Activated CD8-positive, alpha-beta memory T cell treated with anti-CD3 and anti-CD28 coated beads, Interleukin-2, amount 50 U/mL, for 48 hours (primary cell): ENCODE measurements around the gene ITK.

ENCODE experiments used
- DNase-seq: peaks from one replicate; pipeline ENCODE4 v3.0.0-alpha.2; 2020

ITK gene

GRCh38 chr5:157284458-157285212 is 104.0 kb downstream of the ITK start:
- no peak for DNase-seq

GRCh38 chr5:157285310-157286035 is 104.8 kb downstream of the ITK start:
- DNase-seq = no peak

- peak; percentile 29 for DNase-seq
Measured at GRCh38 chr5:157286761-157287211, 106.1 kb downstream of the ITK start.

- DNase-seq = no peak
Measured at GRCh38 chr5:157288405-157289163, 107.9 kb downstream of the ITK start.

GRCh38 chr5:157289164-157289819 is 108.7 kb downstream of the ITK start:
- DNase-seq = no peak

GRCh38 chr5:157290156-157290980 is 109.7 kb downstream of the ITK start:
- DNase-seq = peak; percentile 47

- peak; percentile 58 for DNase-seq
Measured at GRCh38 chr5:157290981-157291711, 110.5 kb downstream of the ITK start.

DNA sequence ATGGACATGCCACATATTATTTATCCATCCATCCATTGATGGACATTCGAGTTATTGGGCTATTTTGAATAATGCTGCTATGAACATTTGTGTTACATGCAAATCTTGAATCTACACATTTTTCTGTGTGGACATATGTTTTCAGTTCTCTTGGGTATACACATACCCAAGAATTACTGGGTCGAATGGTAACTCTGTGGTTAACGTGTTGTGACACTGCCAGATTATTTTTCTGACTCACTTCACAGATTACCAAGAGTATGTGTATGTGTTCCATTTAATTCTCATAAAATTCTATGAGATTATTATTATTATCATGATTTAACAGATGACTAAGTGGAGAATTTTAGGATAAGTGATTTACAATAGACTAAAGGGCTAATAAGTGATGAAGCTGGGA is 112.0 kb downstream of the ITK start:
- no peak for DNase-seq

GRCh38 chr5:157294407-157295091 is 113.9 kb downstream of the ITK start:
- DNase-seq = no peak

- DNase-seq = no peak
Measured at GRCh38 chr5:157295247-157295646, 114.6 kb downstream of the ITK start.

DNA sequence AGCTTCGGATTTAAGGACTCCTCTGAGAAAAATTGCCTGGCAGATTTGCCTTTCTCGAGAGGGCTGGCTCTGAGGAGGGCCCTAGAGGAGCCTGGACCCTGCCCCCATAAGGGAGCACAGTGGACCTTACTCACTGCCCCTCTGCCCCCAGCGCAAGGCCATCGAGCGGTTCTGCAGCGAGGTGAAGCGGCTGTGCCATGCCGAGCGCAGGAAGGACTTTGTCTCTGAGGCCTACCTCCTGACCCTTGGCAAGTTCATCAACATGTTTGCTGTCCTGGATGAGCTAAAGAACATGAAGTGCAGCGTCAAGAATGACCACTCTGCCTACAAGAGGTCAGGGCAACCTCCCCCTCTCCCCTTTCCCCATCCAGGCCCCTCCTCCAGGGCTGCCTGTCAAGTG is 119.9 kb downstream of the ITK start:
- DNase-seq = no peak

- DNase-seq = no peak
Measured at GRCh38 chr5:157301066-157301465, 120.4 kb downstream of the ITK start.

- DNase-seq = no peak
Measured at GRCh38 chr5:157303023-157303422, 122.4 kb downstream of the ITK start.

DNA sequence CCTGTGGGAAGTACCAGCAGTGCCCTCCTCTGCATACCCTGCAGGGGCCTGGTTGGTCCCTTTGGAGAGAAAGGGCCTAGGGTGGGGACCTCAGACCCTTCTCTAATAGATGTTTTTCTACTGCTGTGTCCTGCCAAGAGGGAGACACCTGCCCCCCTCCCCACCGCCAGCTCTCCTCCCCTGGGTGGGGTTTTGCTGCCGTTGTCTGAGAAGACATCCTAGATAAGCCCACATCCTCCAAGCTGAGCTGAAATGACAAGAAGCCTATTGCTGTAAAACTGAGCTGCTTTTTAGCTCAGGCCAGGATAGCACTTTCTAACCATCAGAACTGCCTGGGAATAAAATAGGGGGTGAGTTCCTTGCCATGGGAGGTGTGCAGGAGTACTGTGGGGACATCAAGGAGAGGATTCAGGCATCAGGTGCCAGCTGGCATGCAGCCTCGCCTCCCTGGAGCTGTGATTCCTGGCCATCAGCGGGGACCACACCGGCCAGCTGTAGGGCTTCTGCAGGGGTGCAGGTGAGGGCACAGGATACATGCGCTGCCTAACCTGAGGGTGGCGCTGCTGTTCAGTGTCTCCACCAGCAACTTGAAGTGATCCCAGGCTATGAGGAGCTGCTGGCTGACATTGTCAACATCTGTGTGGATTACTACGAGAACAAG is 123.2 kb downstream of the ITK start:
- DNase-seq = peak; percentile 68
